ENCODE results near the gene CYB561. TPM values are rescaled to one million over a fixed set of nuclear protein-coding genes. Genes with fewer than 3 reads are reported as not detected.

Gene CYB561
- total RNA-seq, 1 experiment from 2014 or later, result 35.1 TPM

DNA sequence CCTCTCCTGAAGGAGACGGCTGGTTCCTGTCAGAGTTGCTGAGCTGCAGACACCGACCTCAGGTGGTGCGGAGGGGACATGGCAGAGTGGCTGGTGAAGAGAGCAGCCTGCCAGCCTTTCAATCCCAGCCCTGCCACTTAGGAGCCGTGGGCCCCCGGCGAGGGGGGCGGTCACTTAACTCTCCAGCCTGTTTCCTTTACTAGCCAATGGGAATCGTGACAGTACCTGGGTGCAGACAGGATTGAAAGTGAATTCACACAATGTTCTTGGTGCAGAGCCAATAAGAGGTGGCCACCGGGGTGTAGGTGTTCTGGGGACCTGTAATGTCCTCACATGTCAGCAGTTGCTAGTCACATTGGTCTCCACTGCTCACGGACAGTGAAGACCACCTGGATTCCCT, 44.2 kb upstream of the CYB561 start:
- Mint-ChIP-seq H3K9me3 (no peaks in the 10 kb centered on the region), H3K27me3 (ENCODE audit: low read depth) (no peaks in the 10 kb centered on the region), H3K27ac (no peak overlapping the region; the same call in 1 of the 2 replicates), H3K4me3 (no peak overlapping the region), H3K36me3 (no peaks in the 10 kb centered on the region), H3K4me1 (no peaks in the 10 kb centered on the region)
- ChIA-PET CTCF (interaction anchor here (0.7 to 1.9 kb wide), 6 partner anchors 12 to 65 kb away, joined by 3 to 16 read pairs (median 4); no protein-coding TSS in a partner anchor), POLR2A (no interaction called here)
- no peak for DNase-seq (ENCODE audit: low spot score)
- TF ChIP-seq PRRX2 (CRISPR knock-in tag; IDR thresholded peaks at IDR 0.05), result no peak
- TF ChIP-seq, protein P1, sequence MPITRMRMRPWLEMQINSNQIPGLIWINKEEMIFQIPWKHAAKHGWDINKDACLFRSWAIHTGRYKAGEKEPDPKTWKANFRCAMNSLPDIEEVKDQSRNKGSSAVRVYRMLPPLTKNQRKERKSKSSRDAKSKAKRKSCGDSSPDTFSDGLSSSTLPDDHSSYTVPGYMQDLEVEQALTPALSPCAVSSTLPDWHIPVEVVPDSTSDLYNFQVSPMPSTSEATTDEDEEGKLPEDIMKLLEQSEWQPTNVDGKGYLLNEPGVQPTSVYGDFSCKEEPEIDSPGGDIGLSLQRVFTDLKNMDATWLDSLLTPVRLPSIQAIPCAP (CRISPR knock-in tag; IDR thresholded peaks at IDR 0.05), result no peak
- TF ChIP-seq, protein P2, sequence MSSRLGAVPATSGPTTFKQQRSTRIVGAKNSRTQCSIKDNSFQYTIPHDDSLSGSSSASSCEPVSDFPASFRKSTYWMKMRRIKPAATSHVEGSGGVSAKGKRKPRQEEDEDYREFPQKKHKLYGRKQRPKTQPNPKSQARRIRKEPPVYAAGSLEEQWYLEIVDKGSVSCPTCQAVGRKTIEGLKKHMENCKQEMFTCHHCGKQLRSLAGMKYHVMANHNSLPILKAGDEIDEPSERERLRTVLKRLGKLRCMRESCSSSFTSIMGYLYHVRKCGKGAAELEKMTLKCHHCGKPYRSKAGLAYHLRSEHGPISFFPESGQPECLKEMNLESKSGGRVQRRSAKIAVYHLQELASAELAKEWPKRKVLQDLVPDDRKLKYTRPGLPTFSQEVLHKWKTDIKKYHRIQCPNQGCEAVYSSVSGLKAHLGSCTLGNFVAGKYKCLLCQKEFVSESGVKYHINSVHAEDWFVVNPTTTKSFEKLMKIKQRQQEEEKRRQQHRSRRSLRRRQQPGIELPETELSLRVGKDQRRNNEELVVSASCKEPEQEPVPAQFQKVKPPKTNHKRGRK (CRISPR knock-in tag; IDR thresholded peaks at IDR 0.05; ENCODE audit: borderline replicate concordance), result no peak
- TF ChIP-seq, protein P3, sequence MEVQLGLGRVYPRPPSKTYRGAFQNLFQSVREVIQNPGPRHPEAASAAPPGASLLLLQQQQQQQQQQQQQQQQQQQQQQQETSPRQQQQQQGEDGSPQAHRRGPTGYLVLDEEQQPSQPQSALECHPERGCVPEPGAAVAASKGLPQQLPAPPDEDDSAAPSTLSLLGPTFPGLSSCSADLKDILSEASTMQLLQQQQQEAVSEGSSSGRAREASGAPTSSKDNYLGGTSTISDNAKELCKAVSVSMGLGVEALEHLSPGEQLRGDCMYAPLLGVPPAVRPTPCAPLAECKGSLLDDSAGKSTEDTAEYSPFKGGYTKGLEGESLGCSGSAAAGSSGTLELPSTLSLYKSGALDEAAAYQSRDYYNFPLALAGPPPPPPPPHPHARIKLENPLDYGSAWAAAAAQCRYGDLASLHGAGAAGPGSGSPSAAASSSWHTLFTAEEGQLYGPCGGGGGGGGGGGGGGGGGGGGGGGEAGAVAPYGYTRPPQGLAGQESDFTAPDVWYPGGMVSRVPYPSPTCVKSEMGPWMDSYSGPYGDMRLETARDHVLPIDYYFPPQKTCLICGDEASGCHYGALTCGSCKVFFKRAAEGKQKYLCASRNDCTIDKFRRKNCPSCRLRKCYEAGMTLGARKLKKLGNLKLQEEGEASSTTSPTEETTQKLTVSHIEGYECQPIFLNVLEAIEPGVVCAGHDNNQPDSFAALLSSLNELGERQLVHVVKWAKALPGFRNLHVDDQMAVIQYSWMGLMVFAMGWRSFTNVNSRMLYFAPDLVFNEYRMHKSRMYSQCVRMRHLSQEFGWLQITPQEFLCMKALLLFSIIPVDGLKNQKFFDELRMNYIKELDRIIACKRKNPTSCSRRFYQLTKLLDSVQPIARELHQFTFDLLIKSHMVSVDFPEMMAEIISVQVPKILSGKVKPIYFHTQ (CRISPR knock-in tag; IDR thresholded peaks at IDR 0.05), result no peak
- TF ChIP-seq, protein P4, sequence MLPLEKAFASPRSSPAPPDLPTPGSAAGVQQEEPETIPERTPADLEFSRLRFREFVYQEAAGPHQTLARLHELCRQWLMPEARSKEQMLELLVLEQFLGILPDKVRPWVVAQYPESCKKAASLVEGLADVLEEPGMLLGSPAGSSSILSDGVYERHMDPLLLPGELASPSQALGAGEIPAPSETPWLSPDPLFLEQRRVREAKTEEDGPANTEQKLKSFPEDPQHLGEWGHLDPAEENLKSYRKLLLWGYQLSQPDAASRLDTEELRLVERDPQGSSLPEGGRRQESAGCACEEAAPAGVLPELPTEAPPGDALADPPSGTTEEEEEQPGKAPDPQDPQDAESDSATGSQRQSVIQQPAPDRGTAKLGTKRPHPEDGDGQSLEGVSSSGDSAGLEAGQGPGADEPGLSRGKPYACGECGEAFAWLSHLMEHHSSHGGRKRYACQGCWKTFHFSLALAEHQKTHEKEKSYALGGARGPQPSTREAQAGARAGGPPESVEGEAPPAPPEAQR (CRISPR knock-in tag; IDR thresholded peaks at IDR 0.05), result no peak
- TF ChIP-seq MYBL2 (CRISPR knock-in tag; IDR thresholded peaks at IDR 0.05), result no peak
- TF ChIP-seq NFE2L1 (CRISPR knock-in tag; IDR thresholded peaks at IDR 0.05), result no peak
- TF ChIP-seq GTF2I (CRISPR knock-in tag; conservative IDR thresholded peaks at IDR 0.05), result no peak
- TF ChIP-seq ZBTB21 (CRISPR knock-in tag; IDR thresholded peaks at IDR 0.05; ENCODE audit: borderline replicate concordance), result no peak
- ATAC-seq, result peak; percentile 72

DNA sequence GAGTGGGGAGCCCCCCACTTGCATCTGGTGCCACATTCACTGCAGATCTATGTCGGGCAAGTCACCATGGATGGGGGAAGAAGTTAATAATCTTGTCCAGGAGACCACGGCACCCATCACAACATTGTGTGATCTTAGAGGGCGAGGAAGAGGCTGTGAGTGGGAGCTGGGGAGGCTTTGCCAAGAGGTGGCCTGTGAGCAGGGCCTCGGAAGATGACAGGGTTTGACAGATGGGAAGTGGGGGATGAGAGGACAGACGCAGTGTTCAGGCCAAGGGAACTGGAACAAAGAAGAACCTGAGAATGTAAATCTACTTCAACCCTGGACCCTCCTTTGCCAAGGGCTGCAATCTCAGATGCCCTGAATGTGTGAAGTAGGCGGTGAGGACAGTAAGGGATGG, 43.2 kb upstream of the CYB561 start:
- Mint-ChIP-seq H3K9me3 (no peaks in the 10 kb centered on the region), H3K27ac (no peak overlapping the region; the same call in 1 of the 2 replicates), H3K4me1 (no peaks in the 10 kb centered on the region), H3K4me3 (no peak overlapping the region), H3K27me3 (ENCODE audit: low read depth) (no peaks in the 10 kb centered on the region), H3K36me3 (no peaks in the 10 kb centered on the region)
- ChIA-PET POLR2A (no interaction called here), CTCF (interaction anchor here (1.4 to 1.9 kb wide), 4 partner anchors 11 to 64 kb away, joined by 4 to 16 read pairs (median 5); no protein-coding TSS in a partner anchor)
- TF ChIP-seq, protein P5, sequence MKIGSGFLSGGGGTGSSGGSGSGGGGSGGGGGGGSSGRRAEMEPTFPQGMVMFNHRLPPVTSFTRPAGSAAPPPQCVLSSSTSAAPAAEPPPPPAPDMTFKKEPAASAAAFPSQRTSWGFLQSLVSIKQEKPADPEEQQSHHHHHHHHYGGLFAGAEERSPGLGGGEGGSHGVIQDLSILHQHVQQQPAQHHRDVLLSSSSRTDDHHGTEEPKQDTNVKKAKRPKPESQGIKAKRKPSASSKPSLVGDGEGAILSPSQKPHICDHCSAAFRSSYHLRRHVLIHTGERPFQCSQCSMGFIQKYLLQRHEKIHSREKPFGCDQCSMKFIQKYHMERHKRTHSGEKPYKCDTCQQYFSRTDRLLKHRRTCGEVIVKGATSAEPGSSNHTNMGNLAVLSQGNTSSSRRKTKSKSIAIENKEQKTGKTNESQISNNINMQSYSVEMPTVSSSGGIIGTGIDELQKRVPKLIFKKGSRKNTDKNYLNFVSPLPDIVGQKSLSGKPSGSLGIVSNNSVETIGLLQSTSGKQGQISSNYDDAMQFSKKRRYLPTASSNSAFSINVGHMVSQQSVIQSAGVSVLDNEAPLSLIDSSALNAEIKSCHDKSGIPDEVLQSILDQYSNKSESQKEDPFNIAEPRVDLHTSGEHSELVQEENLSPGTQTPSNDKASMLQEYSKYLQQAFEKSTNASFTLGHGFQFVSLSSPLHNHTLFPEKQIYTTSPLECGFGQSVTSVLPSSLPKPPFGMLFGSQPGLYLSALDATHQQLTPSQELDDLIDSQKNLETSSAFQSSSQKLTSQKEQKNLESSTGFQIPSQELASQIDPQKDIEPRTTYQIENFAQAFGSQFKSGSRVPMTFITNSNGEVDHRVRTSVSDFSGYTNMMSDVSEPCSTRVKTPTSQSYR (CRISPR knock-in tag; IDR thresholded peaks at IDR 0.05), result no peak
- no peak for TF ChIP-seq FOXK1 (CRISPR knock-in tag; IDR thresholded peaks at IDR 0.05)
- DNase-seq (ENCODE audit: low spot score), result no peak
- ATAC-seq, result no peak

DNA sequence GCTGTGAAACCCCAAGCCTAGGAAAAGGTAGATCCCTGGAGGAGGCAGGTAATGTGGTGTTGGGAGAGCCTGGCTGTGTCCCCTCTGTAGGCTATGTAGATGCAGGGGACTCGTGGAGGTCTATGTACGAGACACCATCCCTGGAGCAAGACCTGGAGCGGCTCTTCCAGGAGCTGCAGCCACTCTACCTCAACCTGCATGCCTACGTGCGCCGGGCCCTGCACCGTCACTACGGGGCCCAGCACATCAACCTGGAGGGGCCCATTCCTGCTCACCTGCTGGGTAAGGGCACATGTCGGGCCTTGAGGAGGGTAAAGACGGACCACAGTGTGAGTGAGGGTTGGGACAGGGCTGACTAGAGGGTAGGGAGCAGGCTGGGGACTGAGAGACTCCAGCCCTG, 42.7 kb upstream of the CYB561 start:
- Mint-ChIP-seq H3K27me3 (ENCODE audit: low read depth) (no peaks in the 10 kb centered on the region), H3K27ac (no peak overlapping the region), H3K4me1 (no peaks in the 10 kb centered on the region), H3K36me3 (no peaks in the 10 kb centered on the region), H3K9me3 (no peaks in the 10 kb centered on the region), H3K4me3 (no peak overlapping the region)
- no peak for DNase-seq (ENCODE audit: low spot score)
- ChIA-PET POLR2A (no interaction called here), CTCF (interaction anchor here (1.9 to 3.1 kb wide), 3 partner anchors 9 to 63 kb away, joined by 4 to 14 read pairs (median 9); partner anchors contain the start of gene ACE)
- no peak for ATAC-seq
- TF ChIP-seq GTF2I (CRISPR knock-in tag; conservative IDR thresholded peaks at IDR 0.05) (no peak), JAZF1 (CRISPR knock-in tag; IDR thresholded peaks at IDR 0.05) (no peak), ELF4 (CRISPR knock-in tag; IDR thresholded peaks at IDR 0.05; ENCODE audit: low read depth) (no peak), NFATC4 (CRISPR knock-in tag; IDR thresholded peaks at IDR 0.05) (no peak), EMX1 (CRISPR knock-in tag; IDR thresholded peaks at IDR 0.05) (no peak)
- TF ChIP-seq, protein P6, sequence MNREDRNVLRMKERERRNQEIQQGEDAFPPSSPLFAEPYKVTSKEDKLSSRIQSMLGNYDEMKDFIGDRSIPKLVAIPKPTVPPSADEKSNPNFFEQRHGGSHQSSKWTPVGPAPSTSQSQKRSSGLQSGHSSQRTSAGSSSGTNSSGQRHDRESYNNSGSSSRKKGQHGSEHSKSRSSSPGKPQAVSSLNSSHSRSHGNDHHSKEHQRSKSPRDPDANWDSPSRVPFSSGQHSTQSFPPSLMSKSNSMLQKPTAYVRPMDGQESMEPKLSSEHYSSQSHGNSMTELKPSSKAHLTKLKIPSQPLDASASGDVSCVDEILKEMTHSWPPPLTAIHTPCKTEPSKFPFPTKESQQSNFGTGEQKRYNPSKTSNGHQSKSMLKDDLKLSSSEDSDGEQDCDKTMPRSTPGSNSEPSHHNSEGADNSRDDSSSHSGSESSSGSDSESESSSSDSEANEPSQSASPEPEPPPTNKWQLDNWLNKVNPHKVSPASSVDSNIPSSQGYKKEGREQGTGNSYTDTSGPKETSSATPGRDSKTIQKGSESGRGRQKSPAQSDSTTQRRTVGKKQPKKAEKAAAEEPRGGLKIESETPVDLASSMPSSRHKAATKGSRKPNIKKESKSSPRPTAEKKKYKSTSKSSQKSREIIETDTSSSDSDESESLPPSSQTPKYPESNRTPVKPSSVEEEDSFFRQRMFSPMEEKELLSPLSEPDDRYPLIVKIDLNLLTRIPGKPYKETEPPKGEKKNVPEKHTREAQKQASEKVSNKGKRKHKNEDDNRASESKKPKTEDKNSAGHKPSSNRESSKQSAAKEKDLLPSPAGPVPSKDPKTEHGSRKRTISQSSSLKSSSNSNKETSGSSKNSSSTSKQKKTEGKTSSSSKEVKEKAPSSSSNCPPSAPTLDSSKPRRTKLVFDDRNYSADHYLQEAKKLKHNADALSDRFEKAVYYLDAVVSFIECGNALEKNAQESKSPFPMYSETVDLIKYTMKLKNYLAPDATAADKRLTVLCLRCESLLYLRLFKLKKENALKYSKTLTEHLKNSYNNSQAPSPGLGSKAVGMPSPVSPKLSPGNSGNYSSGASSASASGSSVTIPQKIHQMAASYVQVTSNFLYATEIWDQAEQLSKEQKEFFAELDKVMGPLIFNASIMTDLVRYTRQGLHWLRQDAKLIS (CRISPR knock-in tag; IDR thresholded peaks at IDR 0.05; ENCODE audit: borderline replicate concordance), result no peak
- TF ChIP-seq, protein P7, sequence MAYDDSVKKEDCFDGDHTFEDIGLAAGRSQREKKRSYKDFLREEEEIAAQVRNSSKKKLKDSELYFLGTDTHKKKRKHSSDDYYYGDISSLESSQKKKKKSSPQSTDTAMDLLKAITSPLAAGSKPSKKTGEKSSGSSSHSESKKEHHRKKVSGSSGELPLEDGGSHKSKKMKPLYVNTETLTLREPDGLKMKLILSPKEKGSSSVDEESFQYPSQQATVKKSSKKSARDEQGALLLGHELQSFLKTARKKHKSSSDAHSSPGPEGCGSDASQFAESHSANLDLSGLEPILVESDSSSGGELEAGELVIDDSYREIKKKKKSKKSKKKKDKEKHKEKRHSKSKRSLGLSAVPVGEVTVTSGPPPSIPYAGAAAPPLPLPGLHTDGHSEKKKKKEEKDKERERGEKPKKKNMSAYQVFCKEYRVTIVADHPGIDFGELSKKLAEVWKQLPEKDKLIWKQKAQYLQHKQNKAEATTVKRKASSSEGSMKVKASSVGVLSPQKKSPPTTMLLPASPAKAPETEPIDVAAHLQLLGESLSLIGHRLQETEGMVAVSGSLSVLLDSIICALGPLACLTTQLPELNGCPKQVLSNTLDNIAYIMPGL (CRISPR knock-in tag; IDR thresholded peaks at IDR 0.05), result no peak

Data from WTC11 (cell line).